Measurements from ENCODE around the gene KIF26B.

- TF ChIP-seq CTCF (conservative IDR thresholded peaks at IDR 0.05; ENCODE audit: low read length) (no peak), EZH2phosphoT487 (IDR thresholded peaks at IDR 0.05; ENCODE audit: borderline replicate concordance) (no peak)
These were observed 445.9 kb downstream of the KIF26B start for GRCh38 chr1:245600658-245601057.

Data from Loucy (cell line).